ENCODE measurements around the gene CKAP4.

Gene CKAP4

DNA sequence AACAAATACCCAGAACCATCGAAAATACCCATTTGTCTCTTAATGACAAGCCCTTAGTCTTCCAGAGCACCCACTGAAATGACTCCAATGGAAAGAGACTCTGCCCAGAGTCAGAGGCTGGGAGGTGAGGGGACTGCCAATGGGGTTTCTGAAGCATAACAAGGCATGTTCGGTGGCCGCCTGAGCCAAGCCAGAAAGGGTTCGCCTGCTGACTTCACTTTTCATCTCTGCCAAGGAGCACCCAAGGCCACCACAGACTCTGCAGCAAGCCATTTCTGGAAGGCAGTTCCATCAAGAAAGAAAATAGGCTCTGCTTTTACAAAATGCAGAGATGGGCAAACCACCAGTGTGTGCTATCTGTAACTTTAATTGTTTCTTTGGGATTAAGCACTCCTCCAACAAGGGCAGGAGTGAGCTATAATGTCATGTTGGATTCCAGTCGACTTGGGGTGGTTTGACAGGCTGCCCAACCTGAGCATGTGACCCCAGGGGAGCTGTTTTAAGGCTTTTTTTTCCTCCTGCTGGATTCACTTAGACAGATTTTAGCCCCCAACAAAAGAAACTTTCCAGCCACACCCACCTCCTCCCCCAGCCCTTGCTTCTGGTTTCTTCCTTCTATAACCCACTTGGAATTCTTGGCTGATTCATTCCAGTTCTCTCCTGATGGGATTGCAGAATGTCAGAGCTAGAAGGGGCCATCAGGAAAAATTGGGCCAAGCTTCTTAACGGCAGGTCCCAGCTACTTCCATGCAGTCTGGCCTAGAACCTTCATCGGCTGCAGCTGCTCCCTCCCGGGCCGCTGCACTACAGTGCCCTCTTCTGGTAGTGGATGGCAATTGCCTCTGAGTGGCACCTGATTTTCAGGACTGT, 24.1 kb downstream of the CKAP4 start:
- DNase-seq (ENCODE audit: low spot score in 2 of 2) (peak; percentile 78 to 82), ATAC-seq (ENCODE audit: low read depth) (peak; percentile 33)
- H3K9me3 Mint-ChIP-seq: no peaks in the 10 kb centered on the region
- peaks cover 7% of the 10 kb centered on the region for H3K27me3 Mint-ChIP-seq
- no peak overlapping the region for H3K4me3 Mint-ChIP-seq
- peaks cover 3% of the 10 kb centered on the region for H3K36me3 Mint-ChIP-seq
- peaks cover 28% of the 10 kb centered on the region for H3K4me1 Mint-ChIP-seq
- H3K27ac Mint-ChIP-seq: no peak overlapping the region

DNA sequence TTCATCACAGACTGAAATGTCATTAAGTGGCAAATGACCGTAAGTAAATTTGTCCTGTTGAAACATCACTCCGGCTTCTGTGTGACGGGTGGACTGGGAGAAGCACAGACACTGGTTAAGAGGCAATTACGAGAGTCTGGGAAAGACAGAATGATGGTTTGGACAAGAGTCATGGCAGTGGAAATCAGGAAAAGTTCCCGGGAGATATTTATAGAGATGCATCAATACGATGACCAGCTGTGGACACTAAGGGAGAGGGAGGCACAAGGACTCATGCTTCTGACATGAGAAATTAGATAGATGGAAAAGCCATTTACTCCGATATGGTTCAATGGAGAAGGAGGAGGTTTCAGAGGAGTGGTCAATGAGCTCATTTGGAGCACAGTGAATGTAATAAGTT, 27.3 kb downstream of the CKAP4 start:
- peaks cover 10% of the 10 kb centered on the region for H3K36me3 Mint-ChIP-seq
- ATAC-seq (ENCODE audit: low read depth): no peak
- H3K4me3 Mint-ChIP-seq: no peak overlapping the region
- H3K27ac Mint-ChIP-seq: no peak overlapping the region
- H3K4me1 Mint-ChIP-seq: peaks cover 14% of the 10 kb centered on the region
- H3K9me3 Mint-ChIP-seq: peaks cover 6% of the 10 kb centered on the region
- H3K27me3 Mint-ChIP-seq: peaks cover 17% of the 10 kb centered on the region
- no peak for DNase-seq (ENCODE audit: low spot score in 2 of 2)

DNA sequence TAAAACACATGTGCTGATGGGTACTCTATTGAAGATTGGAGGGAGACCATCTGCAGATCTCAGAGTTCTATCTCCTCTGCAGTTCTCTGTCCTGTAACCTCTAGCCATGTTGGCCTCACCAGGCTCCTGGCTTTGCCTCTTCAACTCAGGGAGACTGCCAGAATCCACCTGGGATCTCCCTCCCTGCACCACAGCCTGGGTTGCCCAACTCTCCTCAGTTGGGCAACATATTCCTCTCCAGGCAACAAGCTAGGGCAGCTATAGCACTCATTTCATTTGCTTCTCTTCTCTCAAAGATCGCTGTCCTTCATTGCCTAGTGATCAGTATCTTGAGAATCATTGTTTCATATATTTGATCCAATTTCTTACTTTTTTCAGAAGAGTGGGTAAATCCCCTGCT, 28.8 kb downstream of the CKAP4 start:
- peaks cover 27% of the 10 kb centered on the region for H3K27me3 Mint-ChIP-seq
- DNase-seq (ENCODE audit: low spot score in 2 of 2): no peak
- peaks cover 6% of the 10 kb centered on the region for H3K9me3 Mint-ChIP-seq
- no peak overlapping the region for H3K27ac Mint-ChIP-seq
- H3K4me3 Mint-ChIP-seq: no peak overlapping the region
- no peak for ATAC-seq (ENCODE audit: low read depth)
- peaks cover 11% of the 10 kb centered on the region for H3K4me1 Mint-ChIP-seq
- peaks cover 10% of the 10 kb centered on the region for H3K36me3 Mint-ChIP-seq

DNA sequence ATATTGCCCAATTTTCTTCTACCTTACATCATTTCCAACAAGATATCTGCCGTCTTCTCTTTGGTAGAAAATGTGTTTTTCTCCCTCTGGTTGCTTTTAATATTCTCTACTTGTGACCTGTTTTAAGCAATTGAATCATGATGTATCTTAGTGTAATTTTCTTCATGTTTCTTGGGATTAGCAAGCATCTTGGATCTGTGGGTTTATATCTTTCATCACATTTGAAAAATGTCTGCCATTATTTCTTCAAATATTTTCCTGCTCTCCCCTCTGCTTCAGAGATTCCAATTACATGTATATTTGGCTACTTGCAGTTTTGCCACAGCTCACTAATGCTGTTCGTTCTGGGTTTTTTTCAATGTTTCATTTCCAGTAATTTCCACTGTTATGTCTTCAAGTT, 30.1 kb downstream of the CKAP4 start:
- Mint-ChIP-seq H3K36me3 (peaks cover 10% of the 10 kb centered on the region), H3K27me3 (peaks cover 31% of the 10 kb centered on the region), H3K4me3 (no peak overlapping the region), H3K9me3 (peaks cover 6% of the 10 kb centered on the region), H3K4me1 (peaks cover 10% of the 10 kb centered on the region), H3K27ac (no peak overlapping the region)
- ATAC-seq (ENCODE audit: low read depth) (no peak), DNase-seq (ENCODE audit: low spot score in 2 of 2) (no peak)

- Mint-ChIP-seq H3K4me1 (no peaks in the 10 kb centered on the region), H3K36me3 (peaks cover 10% of the 10 kb centered on the region), H3K4me3 (no peak overlapping the region), H3K9me3 (peaks cover 6% of the 10 kb centered on the region), H3K27ac (no peak overlapping the region), H3K27me3 (peaks cover 34% of the 10 kb centered on the region)
- DNase-seq (ENCODE audit: low spot score in 2 of 2) (no peak), ATAC-seq (ENCODE audit: low read depth) (no peak)
These were observed 33.2 kb downstream of the CKAP4 start for GRCh38 chr12:106214571-106214970.

DNA sequence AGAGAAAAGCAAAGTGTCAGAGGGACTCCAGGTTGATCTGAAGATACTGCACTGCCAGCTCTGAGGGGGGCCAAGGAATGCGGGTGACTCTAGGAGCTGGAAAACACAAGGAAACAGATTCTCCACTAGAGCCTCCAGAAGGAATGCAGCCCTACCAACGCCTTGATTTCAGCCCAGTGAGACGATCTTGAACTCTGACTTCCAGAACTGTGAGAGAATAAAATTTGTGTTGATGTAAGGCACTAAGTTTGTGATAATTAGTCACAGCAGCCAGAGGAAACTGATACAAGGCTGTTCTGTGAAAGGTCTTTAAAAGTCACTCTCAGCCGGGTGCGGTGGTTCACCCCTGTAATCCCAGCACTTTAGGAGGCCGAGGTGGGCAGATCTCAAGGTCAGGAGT, 34.2 kb downstream of the CKAP4 start:
- H3K27ac Mint-ChIP-seq: no peak overlapping the region
- DNase-seq (ENCODE audit: low spot score in 2 of 2): no peak
- peaks cover 7% of the 10 kb centered on the region for H3K36me3 Mint-ChIP-seq
- H3K4me1 Mint-ChIP-seq: no peaks in the 10 kb centered on the region
- H3K27me3 Mint-ChIP-seq: peaks cover 35% of the 10 kb centered on the region
- H3K4me3 Mint-ChIP-seq: no peak overlapping the region
- peaks cover 6% of the 10 kb centered on the region for H3K9me3 Mint-ChIP-seq
- ATAC-seq (ENCODE audit: low read depth): no peak

DNA sequence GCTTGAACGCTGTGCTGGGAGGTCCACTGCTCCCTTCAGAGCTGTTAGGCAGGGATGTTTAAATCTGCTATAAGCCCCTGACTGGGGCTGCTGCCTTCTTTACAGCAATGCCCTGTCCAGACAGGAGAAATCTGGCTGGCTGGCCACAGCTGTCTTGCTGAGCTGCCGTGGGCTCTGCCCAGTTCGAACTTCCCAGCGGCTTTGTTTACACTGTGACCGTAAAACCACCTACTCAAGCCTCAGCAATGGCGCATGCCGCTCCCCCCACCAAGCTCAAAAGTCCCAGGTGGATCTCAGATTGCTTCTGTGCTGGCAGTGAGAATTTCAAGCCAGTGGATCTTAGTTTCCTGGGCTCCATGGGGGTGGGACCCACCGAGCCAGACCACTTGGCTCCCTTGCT, 35.8 kb downstream of the CKAP4 start:
- peaks cover 33% of the 10 kb centered on the region for H3K27me3 Mint-ChIP-seq
- H3K4me3 Mint-ChIP-seq: no peak overlapping the region
- H3K27ac Mint-ChIP-seq: no peak overlapping the region
- ATAC-seq (ENCODE audit: low read depth): no peak
- peaks cover 2% of the 10 kb centered on the region for H3K36me3 Mint-ChIP-seq
- peaks cover 5% of the 10 kb centered on the region for H3K9me3 Mint-ChIP-seq
- DNase-seq (ENCODE audit: low spot score in 2 of 2): no peak
- H3K4me1 Mint-ChIP-seq: no peaks in the 10 kb centered on the region

GRCh38 chr12:106205208-106206069, 42.4 kb downstream of the CKAP4 start:
- no peak for ATAC-seq (ENCODE audit: low read depth)
- no peak for DNase-seq (ENCODE audit: low spot score in 2 of 2)
- Mint-ChIP-seq H3K36me3 (peaks cover 2% of the 10 kb centered on the region), H3K27me3 (peaks cover 17% of the 10 kb centered on the region), H3K4me1 (no peaks in the 10 kb centered on the region), H3K27ac (no peak overlapping the region), H3K9me3 (peaks cover 8% of the 10 kb centered on the region), H3K4me3 (no peak overlapping the region)

DNA sequence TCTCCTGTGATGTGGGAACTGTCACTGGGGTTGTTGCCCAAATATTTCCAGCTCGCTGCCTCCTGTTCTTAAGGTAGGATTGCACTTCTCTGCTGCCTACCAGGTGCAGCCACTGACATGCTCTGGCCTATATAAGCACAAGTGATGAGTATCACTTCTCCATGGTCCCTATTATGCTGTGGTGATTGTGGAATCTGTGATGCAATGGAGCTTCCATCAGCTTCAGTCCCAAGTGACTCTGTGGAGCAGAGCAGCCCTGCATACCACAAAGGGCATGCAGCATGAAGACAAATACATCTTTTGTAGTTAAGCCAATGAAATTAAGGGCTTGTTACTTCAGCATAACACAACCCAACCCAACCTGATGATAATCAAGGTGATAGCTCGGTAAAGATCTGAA, 43.5 kb downstream of the CKAP4 start:
- no peak for ATAC-seq (ENCODE audit: low read depth)
- Mint-ChIP-seq H3K4me3 (no peak overlapping the region), H3K27ac (no peak overlapping the region), H3K4me1 (no peaks in the 10 kb centered on the region), H3K9me3 (peaks cover 8% of the 10 kb centered on the region), H3K36me3 (peaks cover 2% of the 10 kb centered on the region), H3K27me3 (peaks cover 13% of the 10 kb centered on the region)
- DNase-seq (ENCODE audit: low spot score in 2 of 2): no peak

DNA sequence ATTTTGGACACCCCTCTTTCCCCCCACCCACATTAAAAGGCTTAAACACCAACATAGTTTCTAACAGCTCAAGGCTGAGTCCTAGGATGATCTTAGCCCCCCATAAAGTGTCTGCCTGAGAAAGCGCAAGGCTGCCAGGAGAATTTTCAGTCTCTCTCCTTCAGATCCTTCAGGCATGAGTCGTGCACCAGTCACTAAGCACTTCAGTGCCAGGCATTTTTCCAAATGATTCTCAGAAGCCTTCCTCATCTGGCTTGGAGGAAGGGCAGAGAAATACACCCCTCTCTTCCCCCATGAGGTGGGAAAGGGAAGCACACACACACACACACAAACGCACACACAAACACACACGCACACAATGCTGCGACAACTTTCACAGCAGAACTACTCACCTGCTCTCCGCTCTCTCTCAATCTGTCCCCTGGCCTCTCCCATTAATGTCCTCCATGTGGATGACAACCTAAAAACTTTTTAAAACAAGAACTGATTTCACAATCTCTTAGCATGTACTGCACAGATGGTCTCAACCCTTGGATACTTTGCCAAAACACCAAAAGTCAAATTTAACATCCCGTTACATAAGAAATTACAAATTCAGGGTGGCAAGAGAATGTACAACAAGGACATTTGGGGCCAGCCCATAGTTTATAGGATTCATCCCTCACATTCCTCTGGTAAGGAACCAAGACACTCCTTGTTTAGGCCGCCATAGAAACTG, 49.8 kb downstream of the CKAP4 start:
- no peaks in the 10 kb centered on the region for H3K36me3 Mint-ChIP-seq
- H3K27ac Mint-ChIP-seq: no peak overlapping the region
- H3K4me3 Mint-ChIP-seq: no peak overlapping the region
- peaks cover 12% of the 10 kb centered on the region for H3K27me3 Mint-ChIP-seq
- no peak for DNase-seq (ENCODE audit: low spot score in 2 of 2)
- ATAC-seq (ENCODE audit: low read depth): no peak
- H3K4me1 Mint-ChIP-seq: no peaks in the 10 kb centered on the region
- H3K9me3 Mint-ChIP-seq: no peaks in the 10 kb centered on the region

- Mint-ChIP-seq H3K4me1 (no peaks in the 10 kb centered on the region), H3K9me3 (no peaks in the 10 kb centered on the region), H3K27ac (no peak overlapping the region), H3K4me3 (no peak overlapping the region), H3K36me3 (no peaks in the 10 kb centered on the region), H3K27me3 (peaks cover 12% of the 10 kb centered on the region)
- ATAC-seq (ENCODE audit: low read depth) (no peak), DNase-seq (ENCODE audit: low spot score in 2 of 2) (no peak)
These were observed 52.2 kb downstream of the CKAP4 start for GRCh38 chr12:106195621-106196027.

GRCh38 chr12:106194351-106194750, 53.5 kb downstream of the CKAP4 start:
- no peak for DNase-seq (ENCODE audit: low spot score in 2 of 2)
- ATAC-seq (ENCODE audit: low read depth): no peak

DNA sequence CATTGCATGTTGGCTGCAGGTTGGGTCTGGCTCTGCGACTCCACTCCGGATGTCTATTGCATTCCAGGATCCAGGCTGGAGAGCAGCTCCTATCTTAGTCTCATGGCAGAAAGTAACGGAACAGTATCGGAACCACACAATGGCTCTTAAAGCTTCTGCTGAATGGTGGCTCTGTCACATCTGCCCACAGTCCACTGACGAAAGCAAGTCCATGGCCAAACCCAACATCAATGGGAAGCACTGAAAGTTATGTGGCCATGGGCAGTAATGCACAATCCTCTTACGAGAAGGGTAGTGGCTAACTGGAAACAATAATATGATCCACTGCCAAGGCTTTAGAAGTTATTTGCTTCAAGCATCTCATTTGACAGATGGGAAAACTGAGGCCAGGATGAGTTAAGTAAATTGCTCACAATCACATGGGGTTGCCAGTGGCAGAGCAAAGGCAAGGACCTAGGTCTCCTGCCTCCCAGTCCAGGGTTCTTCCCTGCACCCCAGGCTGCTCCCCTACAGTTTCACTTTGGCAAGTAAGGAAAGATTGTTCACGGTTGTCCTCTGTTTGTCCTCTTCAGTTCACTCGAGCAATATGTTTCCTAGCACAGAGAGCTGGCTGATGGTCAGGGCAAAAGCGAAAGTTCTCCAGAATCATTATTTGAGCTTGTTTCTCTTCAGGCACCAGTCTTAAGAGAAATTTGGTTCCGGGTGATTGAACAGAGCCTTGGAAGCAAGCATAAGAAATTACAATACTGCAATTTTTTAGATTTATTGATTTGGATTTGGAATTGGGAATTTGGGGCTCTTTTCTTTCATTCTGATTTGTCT, 54.2 kb downstream of the CKAP4 start:
- H3K9me3 Mint-ChIP-seq: no peaks in the 10 kb centered on the region
- no peaks in the 10 kb centered on the region for H3K4me1 Mint-ChIP-seq
- no peak overlapping the region for H3K4me3 Mint-ChIP-seq
- no peak overlapping the region for H3K27ac Mint-ChIP-seq
- no peaks in the 10 kb centered on the region for H3K36me3 Mint-ChIP-seq
- no peak for ATAC-seq (ENCODE audit: low read depth)
- peaks cover 6% of the 10 kb centered on the region for H3K27me3 Mint-ChIP-seq
- no peak for DNase-seq (ENCODE audit: low spot score in 2 of 2)

More at GRCh38 chr12:106194351-106194750, 53.5 kb downstream of the CKAP4 start:
- Mint-ChIP-seq H3K36me3 (no peaks in the 10 kb centered on the region), H3K4me3 (no peak overlapping the region), H3K4me1 (no peaks in the 10 kb centered on the region), H3K27me3 (peaks cover 10% of the 10 kb centered on the region), H3K9me3 (no peaks in the 10 kb centered on the region), H3K27ac (no peak overlapping the region)

Measured in memory B cell (primary cell).